Spleen (tissue), 11 donors: ENCODE data around the gene F13B. TPM values are rescaled to one million over a fixed set of nuclear protein-coding genes. Genes with fewer than 3 reads are reported as not detected.
"Not testable (repeated sequence)": the region's sequence is repeated elsewhere in the genome, so short reads cannot be mapped to it uniquely, and the experiment has no call there.

Experiments used
- DNase-seq: peaks from one replicate; pipeline ENCODE4 v3.0.0-alpha.2; 2020
- H3K27ac ChIP-seq, 8 donors: fragments of 200-600 bp; sonication (generic) in 7 of 8; 1 replicate in 4 of 8; 2 replicates in 4 of 8; pipeline versions ENCODE4 v1.5.0 to v1.8.0; 2016 to 2021; ENCODE audit warnings: inconsistent platforms in 4 of 8, mild to moderate bottlenecking in 4 of 8, moderate library complexity in 1 of 8
- H3K27me3 ChIP-seq, 7 donors: fragments of 200-600 bp; sonication (generic) in 6 of 7; replicated peaks in 1 of 7; 1 replicate in 4 of 7; 2 replicates in 3 of 7; pipeline versions ENCODE4 v1.5.0 to v1.8.0; 2016 to 2021; ENCODE audit warnings: inconsistent platforms in 3 of 7, mild to moderate bottlenecking in 1 of 7
- H3K36me3 ChIP-seq, 6 donors: fragments of 200-600 bp; sonication (generic) in 5 of 6; 1 replicate in 4 of 6; 2 replicates in 2 of 6; pipeline versions ENCODE4 v1.5.0 to v1.8.0; 2016 to 2021; ENCODE audit warnings: inconsistent platforms in 2 of 6
- H3K4me1 ChIP-seq, 6 donors: fragments of 200-600 bp; sonication (generic) in 5 of 6; 1 replicate in 3 of 6; 2 replicates in 3 of 6; pipeline versions ENCODE4 v1.5.0 to v1.8.0; 2016 to 2021; ENCODE audit warnings: inconsistent platforms in 3 of 6
- H3K4me3 ChIP-seq, 8 donors: fragments of 200-600 bp; sonication (generic) in 7 of 8; 1 replicate in 4 of 8; 2 replicates in 4 of 8; pipeline versions ENCODE4 v1.5.0 to v1.8.0; 2016 to 2021; ENCODE audit warnings: inconsistent platforms in 4 of 8, mild to moderate bottlenecking in 4 of 8, moderate library complexity in 2 of 8
- H3K9me3 ChIP-seq, 8 donors: fragments of 200-600 bp; sonication (generic) in 7 of 8; 1 replicate in 4 of 8; 2 replicates in 4 of 8; pipeline versions ENCODE4 v1.5.0 to v1.8.0; 2016 to 2021; ENCODE audit warnings: inconsistent platforms in 4 of 8
- POLR2A ChIP-seq, 3 donors: fragments of 450-650 bp; IDR thresholded peaks; one replicate each; pipeline ENCODE4 v1.5.1; 2017; ENCODE audit warnings: antibody characterized with exemption in 3 of 3, mild to moderate bottlenecking in 1 of 3
- POLR2AphosphoS5 ChIP-seq, 3 donors: sonication (generic); formaldehyde crosslinking; IDR thresholded peaks; one replicate each; pipeline ENCODE4 v1.5.1; 2017; ENCODE audit warnings: antibody characterized with exemption in 3 of 3
- WGBS, 5 donors: extraction: QIAGEN DNeasy Blood & Tissue Kit in 3 of 5; methylation state at CpG; one replicate each; pipeline versions ENCODE4 v1.1.5 to v1.1.7; 2013 to 2018; 5-methylcytosine and 5-hydroxymethylcytosine counted together
- intact Hi-C: fragments of 100-400 bp; cut with DNase I; formaldehyde crosslinking; loops from one replicate; pipeline ENCODE4 v1.15.0; 2023; ENCODE audit warnings: low total_unique reads
- polyA plus RNA-seq, 3 donors: library from polyadenylated mRNA; stranded (reverse); fragments of 200-250 nt; gene quantifications; one replicate each; pipeline ENCODE4 v1.2.1, GENCODE V29; 2013
- total RNA-seq, 7 donors: library from RNA; depleted of rRNA in 3 of 7; stranded (reverse); fragments of >200 nt in 3 of 7; fragmentation: NEBNext Ultra II Directional in 4 of 7; extraction: Animal tissue kit (Norgen Biotek cat#: 25700) in 4 of 7; gene quantifications; one replicate each; pipeline versions ENCODE4 v1.1.0 to v1.2.1, GENCODE V29; 2016 to 2021
- TF ChIP-seq, protein P1 (sequence below), 11 experiments: fragments of 200-600 bp in 7 of 11; fragments of 450-650 bp in 4 of 11; sonication (generic) in 4 of 11; IDR thresholded peaks in 8 of 11; conservative IDR thresholded peaks in 3 of 11; 1 replicate in 7 of 11; 2 replicates in 4 of 11; pipeline versions ENCODE4 v1.4.0 to v1.8.0; 2016 to 2021; ENCODE audit warnings: antibody characterized with exemption in 11 of 11, inconsistent platforms in 4 of 11, mild to moderate bottlenecking in 1 of 11
- donor health status: healthy with polysubstance abuse.
- donor health status: DM: no; HTN: no; CAD: no; lungs with moderate emphysema.
- donor health status: DM: no; HTN: no; CAD: no.
- donor health status: Bipolar disorder and iron deficiency.
- donor health status: healthy.
- donor health status: DM: no; HTN: no; CAD: no.
- donor health status: DM: yes; HTN: yes; CAD: no.

Gene F13B
- total and polyA plus RNA-seq, 10 donors: not detected

DNA sequence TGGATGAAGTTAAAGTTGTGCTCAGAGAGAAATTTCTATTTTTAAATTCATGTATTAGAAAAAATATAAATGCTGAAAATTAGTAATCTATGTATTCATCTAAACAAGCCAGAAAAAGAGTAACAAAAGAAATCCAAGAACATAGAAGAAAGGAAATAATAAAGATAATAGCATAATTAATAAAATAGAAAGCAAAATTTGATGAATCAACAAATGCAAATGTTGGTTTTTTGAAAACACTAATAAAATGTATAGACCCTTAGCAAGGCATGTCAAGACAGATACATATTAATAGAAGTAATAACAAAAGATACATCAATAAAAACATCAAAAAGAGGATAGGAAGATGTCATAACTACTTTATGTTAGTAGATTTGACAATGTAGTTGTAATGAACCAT is 18.0 kb downstream of the F13B start:
- TF ChIP-seq POLR2A (IDR thresholded peaks at IDR 0.05): no peak
- TF ChIP-seq, protein P1, sequence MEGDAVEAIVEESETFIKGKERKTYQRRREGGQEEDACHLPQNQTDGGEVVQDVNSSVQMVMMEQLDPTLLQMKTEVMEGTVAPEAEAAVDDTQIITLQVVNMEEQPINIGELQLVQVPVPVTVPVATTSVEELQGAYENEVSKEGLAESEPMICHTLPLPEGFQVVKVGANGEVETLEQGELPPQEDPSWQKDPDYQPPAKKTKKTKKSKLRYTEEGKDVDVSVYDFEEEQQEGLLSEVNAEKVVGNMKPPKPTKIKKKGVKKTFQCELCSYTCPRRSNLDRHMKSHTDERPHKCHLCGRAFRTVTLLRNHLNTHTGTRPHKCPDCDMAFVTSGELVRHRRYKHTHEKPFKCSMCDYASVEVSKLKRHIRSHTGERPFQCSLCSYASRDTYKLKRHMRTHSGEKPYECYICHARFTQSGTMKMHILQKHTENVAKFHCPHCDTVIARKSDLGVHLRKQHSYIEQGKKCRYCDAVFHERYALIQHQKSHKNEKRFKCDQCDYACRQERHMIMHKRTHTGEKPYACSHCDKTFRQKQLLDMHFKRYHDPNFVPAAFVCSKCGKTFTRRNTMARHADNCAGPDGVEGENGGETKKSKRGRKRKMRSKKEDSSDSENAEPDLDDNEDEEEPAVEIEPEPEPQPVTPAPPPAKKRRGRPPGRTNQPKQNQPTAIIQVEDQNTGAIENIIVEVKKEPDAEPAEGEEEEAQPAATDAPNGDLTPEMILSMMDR (IDR thresholded peaks at IDR 0.05 in 8 of 11, conservative IDR thresholded peaks at IDR 0.05 in 3 of 11): no peak
- TF ChIP-seq POLR2AphosphoS5 (IDR thresholded peaks at IDR 0.05): no peak
- H3K4me1 ChIP-seq: no peaks in the 10 kb centered on the region
- no peaks in the 10 kb centered on the region for H3K36me3 ChIP-seq
- no peak for DNase-seq
- peaks cover 0 to 5% (median 0%) of the 10 kb centered on the region in 8 donors for H3K9me3 ChIP-seq
- no peak overlapping the region for H3K4me3 ChIP-seq
- H3K27ac ChIP-seq: no peak overlapping the region
- no peaks in the 10 kb centered on the region for H3K27me3 ChIP-seq
- intact Hi-C loops: no loop called here

DNA sequence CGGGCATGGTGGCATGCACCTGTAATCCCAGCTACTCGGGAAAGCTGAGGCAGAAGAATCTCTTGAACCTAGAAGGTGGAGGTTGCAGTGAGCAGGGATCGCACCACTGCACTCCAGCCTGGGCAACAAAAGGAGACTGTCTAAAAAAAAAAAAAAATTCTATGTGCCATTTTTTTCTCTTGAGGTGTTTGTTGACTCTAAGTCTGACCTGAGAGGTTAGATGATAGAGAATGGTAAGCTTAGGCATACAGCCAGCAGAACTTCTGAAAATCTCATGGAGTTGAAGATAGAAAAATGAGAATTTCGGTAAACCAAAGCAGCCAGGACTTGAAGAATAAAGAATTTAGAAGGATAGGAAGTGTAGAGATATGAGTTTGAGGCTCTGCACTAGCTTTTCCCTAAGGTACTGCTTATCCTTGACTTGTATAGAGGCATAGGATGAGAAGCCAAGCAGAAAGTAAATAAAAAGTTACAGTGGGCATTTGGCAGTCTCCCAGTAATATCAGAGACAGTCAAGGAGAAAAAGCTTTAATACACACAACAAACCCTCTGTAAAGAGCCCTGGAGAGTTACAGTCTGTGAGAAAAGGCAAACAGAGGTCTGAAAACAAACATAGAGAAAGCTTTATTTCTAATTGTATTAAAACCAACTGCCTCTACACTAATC is 24.3 kb downstream of the F13B start:
- TF ChIP-seq POLR2A (IDR thresholded peaks at IDR 0.05) (no peak), POLR2AphosphoS5 (IDR thresholded peaks at IDR 0.05) (no peak)
- TF ChIP-seq, protein P1 (IDR thresholded peaks at IDR 0.05 in 8 of 11, conservative IDR thresholded peaks at IDR 0.05 in 3 of 11): no peak
- H3K27me3 ChIP-seq: peaks cover 0 to 5% (median 0%) of the 10 kb centered on the region in 7 donors
- H3K36me3 ChIP-seq: no peaks in the 10 kb centered on the region
- H3K9me3 ChIP-seq: peaks cover 0 to 5% (median 0%) of the 10 kb centered on the region in 8 donors
- DNase-seq: no peak
- no peak overlapping the region for H3K27ac ChIP-seq
- intact Hi-C loops: no loop called here
- WGBS, 5 donors: 48 to 82% (median 80%) methylated on average over 2 to 4 of the region's 4 CpGs
- no peaks in the 10 kb centered on the region for H3K4me1 ChIP-seq
- no peak overlapping the region for H3K4me3 ChIP-seq

DNA sequence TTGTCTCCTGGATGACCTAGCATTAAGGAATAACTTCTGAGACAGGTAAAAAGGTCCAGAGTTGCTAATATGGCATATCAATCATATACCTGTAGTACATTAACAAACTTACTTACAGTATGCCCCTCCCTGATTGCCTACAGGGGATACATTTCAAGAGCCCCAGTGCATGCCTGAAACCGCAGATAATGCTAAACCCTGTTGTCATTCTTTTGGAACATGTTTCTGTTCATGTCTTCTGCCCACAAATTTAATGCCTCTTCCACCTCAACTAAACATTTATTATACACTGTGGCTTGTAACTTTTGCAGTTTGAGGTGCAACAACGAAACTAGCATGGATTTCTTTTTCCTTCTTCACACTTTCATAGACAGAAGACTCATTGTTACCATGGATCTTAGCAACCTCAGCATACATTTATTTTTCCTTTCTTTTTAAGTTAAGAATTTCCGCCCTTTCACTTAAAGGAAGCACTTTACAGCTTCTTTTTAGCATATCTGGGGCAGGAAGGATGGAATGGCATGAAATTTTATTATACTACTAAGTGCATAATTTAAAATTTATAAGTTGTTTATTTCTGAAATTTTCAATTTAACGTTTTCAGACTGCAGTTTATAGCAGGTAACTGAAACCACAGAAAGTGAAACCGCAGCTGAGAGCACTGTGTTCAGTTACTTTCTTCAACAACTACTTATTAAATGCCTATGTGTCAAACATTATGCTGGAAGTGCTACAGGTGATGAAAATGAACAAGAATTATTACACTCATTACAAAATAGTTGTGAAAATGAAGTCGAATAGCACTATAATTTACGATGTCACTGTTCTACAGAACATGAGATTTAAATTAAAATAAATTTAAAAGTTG is 25.3 kb downstream of the F13B start:
- H3K36me3 ChIP-seq: no peaks in the 10 kb centered on the region
- H3K4me1 ChIP-seq: no peaks in the 10 kb centered on the region
- no peak overlapping the region for H3K4me3 ChIP-seq
- H3K9me3 ChIP-seq: no peaks in the 10 kb centered on the region
- no peak overlapping the region for H3K27ac ChIP-seq
- 67 to 73% (median 70%) methylated on average over 7 of the region's 7 CpGs for whole genome bisulfite sequencing, 5 donors
- TF ChIP-seq POLR2AphosphoS5 (IDR thresholded peaks at IDR 0.05) (no peak), POLR2A (IDR thresholded peaks at IDR 0.05) (no peak)
- TF ChIP-seq, protein P1 (IDR thresholded peaks at IDR 0.05 in 8 of 11, conservative IDR thresholded peaks at IDR 0.05 in 3 of 11): no peak
- DNase-seq: no peak
- H3K27me3 ChIP-seq: peaks cover 0 to 5% (median 0%) of the 10 kb centered on the region in 7 donors
- intact Hi-C loops: no loop called here

DNA sequence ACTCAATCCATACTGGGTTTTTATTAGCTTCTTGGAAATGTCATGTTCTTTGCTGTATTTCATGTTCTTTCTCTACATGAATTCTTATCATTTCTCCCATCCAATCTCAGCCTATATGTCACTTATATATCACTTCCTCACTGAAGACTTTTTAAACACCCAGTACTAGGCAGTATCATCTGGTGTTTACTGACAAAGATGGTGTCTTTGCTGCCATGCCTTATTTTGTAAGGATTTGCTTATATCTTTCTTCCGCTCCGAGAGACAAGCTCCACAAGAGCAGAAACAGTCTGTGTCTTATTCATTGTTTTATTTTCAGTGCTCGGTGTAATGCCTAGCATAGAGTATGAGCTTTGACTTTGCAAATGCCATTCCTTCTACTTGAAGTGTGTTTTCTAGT is 30.2 kb downstream of the F13B start:
- H3K36me3 ChIP-seq: no peaks in the 10 kb centered on the region
- no peak overlapping the region for H3K4me3 ChIP-seq
- no peaks in the 10 kb centered on the region for H3K9me3 ChIP-seq
- H3K27me3 ChIP-seq: no peaks in the 10 kb centered on the region
- TF ChIP-seq POLR2AphosphoS5 (IDR thresholded peaks at IDR 0.05): no peak
- no peak for TF ChIP-seq POLR2A (IDR thresholded peaks at IDR 0.05)
- TF ChIP-seq, protein P1 (IDR thresholded peaks at IDR 0.05 in 8 of 11, conservative IDR thresholded peaks at IDR 0.05 in 3 of 11): no peak
- no peaks in the 10 kb centered on the region for H3K4me1 ChIP-seq
- intact Hi-C loops: no loop called here
- no peak for DNase-seq
- no peak overlapping the region for H3K27ac ChIP-seq
- WGBS, 5 donors: 90 to 98% (median 92%) methylated on average over 3 of the region's 3 CpGs

DNA sequence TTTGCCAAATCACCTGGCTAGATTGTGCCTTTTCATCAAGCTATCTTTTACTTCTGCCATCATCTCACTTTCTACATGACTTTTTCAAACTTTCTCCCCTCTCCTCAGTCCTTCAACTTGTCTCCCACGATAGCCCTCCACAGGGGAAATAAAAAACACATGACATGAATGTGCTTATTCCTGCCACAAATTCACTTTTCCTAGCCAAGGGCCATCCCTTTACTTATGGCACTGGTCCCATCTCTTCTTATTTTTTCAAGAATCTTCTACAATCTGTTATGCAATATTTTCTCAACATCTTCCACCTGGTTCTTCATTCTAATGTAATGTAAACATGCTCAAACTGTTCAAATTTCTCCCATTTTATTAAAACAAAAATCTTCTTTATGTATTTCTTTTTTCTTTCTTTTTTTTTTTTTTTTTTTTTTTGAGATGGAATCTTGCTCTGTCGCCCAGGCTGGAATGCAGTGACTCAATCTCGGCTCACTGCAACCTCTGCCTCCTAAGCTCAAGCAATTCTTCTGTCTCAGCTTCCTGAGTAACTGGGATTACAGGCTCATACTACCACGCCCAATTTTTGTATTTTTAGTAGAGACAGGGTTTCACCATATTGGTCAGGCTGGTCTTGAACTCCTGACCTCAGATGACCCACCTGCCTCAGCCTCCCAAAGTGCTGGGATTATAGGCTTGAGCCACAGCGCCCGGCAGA is 32.3 kb downstream of the F13B start:
- H3K27me3 ChIP-seq, intact Hi-C loops, DNase-seq, H3K9me3 ChIP-seq, H3K36me3 ChIP-seq, H3K4me1 ChIP-seq, H3K27ac ChIP-seq, H3K4me3 ChIP-seq: not testable (repeated sequence)
- WGBS, 5 donors: 77 to 92% (median 83%) methylated on average over 6 of the region's 6 CpGs
